ENCODE data around the gene WDR5B.
"Not testable (repeated sequence)": the region's sequence is repeated elsewhere in the genome, so short reads cannot be mapped to it uniquely, and the experiment has no call there.

The WDR5B gene

DNA sequence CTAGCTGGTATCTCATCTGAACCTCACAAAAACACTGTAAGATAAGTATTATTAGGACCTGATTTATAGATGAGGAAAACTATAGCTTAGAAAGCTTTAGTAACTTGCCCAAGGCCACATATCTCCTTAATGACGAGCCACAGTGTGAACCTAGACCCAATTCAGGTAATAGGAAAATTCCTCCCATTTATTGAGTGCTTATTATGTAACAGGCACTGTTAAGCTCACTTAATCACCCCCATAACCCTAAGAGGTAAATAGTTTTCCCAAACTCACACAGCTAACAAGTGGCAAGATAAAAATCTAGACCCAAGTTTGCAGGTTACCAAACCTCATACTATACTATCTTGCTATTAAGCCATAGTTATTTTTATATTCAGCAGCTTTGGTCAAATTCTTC lies 7.9 kb downstream of the WDR5B start:
- DNase-seq: no peak

DNA sequence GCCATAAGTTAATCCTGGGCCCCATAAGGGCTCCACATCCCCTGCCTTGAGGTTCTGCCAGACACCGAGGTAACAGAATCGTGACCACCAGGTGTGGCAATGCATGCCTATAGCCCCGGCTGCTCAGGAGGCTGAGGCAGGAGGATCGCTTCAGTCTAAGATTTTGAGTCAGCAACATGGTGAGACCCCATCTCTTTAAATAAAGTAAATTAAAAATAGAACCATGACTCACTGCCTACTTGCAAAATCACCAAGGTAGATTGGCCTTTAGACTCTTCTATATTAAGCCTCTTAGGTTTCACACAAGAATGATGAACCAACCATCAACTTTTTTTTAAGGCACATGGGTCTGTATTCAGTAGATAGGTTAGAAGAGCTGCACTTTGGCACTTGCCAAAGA lies 9.7 kb downstream of the WDR5B start:
- no peak for DNase-seq

DNA sequence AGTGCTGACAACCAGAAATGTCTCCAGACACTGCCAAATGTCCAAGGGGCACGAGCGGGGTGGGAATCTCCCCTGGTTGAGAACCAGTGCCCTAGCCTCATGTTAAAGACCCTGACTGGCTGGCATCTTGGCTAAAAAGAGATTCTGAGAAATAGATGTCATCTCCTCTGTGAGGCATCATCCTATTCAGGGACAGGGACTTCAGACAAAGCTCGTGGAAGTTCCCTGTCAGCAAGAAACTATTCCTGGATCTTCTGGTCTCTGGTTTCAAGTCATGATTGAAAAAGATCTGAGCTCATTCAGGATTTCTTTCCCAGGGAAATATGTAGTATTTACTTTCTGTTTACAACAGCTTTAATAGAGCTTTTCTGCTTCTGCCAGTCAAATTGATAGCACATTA lies 10.8 kb downstream of the WDR5B start:
- DNase-seq: no peak

DNA sequence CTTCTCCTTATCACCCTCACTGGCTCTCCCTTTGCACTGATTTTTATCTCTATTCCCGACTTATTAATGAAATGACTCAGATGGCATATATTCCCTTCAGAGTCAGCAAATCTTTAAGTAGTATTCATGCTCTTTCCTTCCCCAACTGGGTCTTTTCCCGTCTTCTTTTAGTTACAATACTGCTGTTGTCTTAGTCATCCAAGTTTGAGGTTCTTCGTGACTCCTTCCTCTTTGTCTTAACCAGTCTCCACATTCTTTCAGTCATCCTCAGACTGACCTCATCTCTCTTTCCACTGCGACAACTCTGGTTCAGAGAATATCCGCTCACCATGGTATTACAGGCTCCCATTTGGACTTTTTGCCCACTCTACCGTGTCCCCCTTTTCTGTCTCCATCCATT lies 12.4 kb downstream of the WDR5B start:
- no peak for DNase-seq

DNA sequence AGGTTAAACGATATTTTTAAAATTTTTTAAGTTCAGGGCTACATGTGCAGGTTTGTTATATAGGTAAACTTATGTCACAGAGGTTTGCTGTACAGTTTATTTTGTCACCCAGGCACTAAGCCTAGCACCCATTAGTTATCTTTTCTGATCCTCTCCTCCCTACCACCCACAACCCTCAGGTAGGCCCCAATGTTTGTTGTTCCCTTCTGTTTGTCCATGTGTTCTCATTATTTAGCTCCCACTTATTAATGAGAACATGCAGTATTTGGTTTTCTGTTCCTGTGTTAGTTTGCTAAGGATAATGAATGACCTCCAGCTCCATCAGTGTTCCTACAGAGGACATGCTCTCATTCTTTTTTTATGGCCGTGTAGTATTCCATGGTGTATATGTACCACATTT lies 16.9 kb downstream of the WDR5B start:
- no peak for DNase-seq

DNA sequence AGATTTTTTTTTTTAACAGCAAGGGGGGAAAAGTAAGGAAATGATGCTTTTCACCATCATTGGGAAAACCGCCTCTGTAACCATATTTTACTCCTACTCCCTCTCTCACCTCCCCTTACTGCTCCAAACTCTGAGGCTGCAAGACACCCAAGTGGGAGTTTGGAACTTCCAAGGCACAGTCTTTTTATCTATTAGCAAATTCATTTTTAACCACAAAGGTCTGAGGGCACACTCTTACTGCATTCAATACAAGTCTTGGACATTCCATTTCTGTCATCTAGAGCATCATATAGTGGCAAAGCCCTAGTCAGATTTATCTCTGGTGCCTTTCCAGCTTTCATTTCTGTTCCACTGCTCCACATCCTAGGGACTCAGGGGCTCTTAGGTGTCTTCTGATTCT lies 18.7 kb downstream of the WDR5B start:
- no peak for DNase-seq

DNA sequence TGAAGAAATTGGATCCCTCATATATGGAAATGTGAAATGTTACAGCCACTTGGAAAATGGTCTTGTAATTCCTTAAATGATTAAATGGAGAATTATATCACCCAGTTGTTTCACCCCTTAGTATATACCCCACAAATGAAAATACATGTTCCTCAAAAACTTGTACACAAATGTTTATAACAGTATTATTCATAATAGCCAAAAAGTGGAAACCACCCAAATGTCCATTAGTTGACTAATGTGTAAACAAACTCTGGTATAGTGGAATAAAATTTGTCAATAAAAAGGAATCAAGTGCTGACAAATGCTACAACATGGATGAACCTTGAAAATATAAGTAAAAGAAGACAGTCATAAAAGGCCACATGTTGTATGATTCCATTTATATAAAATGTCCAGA lies 19.4 kb downstream of the WDR5B start:
- DNase-seq: no peak

DNA sequence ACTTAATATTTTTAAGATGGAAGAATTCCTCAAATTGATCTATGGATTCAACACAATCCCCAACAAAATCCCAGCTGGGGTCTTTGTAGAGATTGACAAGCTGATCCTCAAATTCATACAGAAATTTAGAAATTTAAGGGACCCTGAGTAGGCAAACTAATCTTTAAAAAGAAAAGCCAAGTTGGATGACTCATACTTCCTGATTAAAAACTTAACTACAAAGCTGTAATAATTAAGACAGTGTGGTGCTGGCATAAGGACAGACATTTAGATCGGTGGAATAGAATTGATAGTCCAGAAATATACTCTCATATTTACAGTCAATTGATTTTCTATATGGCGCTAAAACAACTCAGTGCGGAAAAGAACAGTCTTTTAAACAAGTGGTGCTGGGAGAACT lies 20.3 kb downstream of the WDR5B start:
- DNase-seq: no peak

DNA sequence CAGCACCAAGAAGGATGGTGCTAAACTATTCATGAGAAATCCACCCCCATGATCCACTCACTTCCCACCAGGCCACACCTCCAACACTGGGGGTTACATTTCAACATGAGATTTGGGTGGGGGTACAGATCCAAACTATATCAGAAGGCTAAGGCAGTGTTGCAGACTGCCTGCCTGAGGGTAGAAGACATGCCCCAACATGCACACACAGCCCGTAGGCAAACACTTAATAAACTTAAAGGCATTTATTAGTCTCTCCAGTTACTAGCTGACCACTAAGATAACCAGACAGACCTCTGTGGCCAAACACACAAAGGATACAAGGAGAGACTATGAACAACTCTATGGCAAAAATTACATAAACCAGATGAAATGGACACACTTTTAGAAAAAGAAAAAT lies 21.7 kb downstream of the WDR5B start:
- no peak for DNase-seq

DNA sequence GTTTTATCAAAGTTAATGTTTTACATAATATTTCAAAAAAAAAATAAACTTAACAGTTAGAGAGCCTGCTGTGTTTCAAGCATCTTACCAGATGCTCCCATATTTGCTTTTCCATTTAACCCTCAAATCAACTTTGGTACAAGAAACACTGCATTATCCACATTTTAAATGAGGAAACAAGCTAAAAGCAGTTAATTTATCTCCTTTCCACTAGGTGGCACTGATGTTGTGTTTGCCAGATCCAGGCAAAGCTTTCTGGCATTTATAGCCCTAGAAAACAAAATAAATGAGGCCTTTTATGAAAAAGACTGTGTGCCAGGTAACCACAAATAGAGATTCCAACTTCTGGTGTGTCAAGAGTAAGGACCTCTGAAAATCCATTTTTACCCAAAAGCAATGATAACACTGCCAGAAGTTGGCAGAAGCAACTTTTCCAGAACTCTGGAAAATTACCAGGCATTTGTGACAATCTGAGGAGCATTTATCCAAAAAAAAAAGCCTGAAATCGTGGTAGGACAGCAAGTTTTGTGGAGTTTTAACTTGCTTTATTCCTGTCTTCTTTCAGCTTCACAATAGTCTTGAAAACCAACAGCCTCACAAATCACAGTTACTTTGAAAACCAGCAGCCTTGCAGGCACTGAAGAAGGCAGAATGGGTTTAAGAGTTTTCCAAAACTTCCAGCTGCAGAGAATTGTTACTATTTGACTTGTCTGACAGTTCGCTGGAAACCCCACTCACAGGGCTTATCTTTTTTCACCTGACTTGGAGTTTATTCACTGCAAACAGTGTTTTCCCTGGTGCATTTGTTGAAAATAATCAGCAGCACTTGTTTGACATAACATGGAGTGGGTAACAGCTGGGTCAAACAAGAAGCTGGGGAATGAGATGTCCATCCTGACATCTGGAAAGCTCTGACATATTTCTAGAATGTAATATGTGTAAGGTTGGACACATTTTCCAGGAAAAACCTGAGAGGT lies 22.7 kb downstream of the WDR5B start:
- DNase-seq: peak; percentile 3

DNA sequence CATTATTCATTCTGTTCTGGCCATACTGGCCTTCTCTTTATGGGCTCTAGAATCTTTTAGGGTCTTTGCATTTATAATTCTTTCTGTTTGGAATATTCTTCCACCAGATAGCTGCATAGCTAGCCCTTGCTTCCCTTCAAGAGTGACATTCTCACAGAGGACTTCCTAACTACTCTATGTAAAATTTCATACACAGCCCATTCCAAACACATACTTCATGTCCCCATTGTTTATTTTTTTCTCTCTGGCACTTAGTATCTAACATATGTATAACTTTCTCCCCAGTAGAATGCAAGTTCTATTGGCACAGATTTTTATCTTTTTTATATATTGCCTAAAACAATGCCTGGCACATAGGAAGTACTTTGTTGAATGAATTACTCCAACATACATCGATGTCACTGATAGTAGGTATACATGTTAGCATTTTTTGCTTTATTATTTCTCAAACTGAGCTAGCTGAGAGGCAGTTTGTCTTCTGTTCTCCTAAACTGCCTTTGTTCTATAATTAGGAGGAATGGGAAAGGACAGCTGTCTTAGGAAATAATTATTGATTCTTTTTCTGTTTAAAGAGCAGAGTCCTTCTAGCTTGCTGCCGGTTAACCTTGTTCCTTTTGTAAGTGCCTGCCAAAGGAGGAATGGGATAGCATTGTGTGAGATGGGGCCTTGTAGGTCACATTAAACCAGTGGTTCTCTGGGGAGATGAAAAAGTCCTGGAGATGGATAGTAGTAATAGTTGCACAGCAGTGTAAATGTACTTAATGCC lies 24.0 kb downstream of the WDR5B start:
- DNase-seq: no peak

DNA sequence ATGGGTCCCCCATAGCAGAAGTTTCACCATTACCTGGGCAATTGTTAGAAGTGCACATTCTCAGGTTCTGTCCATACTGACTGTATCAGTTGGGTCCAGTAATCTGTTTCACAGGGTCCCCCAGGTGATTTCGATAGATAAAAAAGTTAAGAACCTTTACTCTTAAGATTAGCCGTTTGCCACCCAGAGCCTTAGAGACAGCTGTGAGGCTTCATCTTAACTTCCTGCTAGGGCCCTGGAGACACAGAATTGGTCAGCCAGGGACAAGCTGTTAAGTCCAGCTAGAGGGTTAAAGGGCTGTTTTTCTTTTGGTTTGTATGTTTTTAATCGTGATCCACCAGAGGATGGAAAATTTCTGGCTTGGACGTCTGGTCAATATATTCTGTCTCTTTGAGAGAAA lies 25.2 kb downstream of the WDR5B start:
- DNase-seq: no peak

DNA sequence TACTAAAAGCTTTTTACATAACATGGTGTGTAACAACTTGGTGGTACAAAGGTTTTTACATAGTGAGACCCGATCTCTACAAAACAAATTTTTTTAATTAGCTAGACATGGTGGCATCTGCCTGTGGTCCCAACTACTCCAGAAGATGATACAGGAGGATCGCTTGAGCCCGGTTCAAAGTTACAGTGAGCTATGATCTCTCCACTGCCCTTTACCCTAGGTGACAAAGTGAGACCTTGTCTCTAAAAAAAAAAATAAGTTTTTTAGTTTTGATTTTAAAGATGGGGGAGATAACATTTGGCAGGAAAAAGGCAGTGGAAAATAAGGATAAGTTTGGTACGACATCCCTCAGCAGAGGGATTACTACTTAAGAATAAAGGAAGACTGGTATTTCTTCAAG lies 26.0 kb downstream of the WDR5B start:
- DNase-seq: no peak

DNA sequence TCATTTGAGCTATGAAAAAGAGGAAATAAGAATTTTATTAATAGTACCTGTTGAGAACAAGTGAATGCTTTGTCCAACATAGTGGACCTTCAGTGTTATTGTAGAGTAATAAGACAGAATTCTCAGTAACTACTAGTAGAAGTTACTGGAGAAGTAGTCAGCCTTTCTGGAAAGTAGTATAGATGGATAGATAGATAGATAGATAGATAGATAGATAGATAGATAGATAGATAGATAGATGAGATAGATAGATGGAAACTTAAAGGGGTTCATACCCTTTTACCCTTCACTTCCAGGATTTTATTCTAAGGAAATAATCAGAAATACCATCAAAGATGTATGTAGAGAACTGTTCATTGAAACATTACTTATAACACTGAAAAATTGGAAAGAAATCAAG lies 26.7 kb downstream of the WDR5B start:
- no peak for DNase-seq

DNA sequence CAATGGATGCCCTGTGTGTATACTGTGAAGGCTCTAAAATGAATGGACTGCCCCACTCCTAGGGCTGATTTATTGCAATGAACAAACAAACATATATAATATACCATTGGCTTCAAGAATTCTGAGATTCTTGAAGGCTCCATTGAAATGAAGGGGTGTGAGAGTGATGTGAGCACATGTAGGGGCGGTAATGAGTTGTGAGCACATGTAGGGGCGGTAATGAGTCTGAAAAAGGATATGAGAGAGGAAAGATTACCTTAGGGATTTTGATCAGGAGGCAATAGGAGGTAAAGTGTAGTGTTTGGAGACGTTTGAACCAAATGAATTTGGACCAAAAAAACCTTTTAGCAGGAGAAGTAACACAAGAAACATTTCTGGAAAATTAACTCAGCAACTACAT lies 28.2 kb downstream of the WDR5B start:
- DNase-seq: no peak

DNA sequence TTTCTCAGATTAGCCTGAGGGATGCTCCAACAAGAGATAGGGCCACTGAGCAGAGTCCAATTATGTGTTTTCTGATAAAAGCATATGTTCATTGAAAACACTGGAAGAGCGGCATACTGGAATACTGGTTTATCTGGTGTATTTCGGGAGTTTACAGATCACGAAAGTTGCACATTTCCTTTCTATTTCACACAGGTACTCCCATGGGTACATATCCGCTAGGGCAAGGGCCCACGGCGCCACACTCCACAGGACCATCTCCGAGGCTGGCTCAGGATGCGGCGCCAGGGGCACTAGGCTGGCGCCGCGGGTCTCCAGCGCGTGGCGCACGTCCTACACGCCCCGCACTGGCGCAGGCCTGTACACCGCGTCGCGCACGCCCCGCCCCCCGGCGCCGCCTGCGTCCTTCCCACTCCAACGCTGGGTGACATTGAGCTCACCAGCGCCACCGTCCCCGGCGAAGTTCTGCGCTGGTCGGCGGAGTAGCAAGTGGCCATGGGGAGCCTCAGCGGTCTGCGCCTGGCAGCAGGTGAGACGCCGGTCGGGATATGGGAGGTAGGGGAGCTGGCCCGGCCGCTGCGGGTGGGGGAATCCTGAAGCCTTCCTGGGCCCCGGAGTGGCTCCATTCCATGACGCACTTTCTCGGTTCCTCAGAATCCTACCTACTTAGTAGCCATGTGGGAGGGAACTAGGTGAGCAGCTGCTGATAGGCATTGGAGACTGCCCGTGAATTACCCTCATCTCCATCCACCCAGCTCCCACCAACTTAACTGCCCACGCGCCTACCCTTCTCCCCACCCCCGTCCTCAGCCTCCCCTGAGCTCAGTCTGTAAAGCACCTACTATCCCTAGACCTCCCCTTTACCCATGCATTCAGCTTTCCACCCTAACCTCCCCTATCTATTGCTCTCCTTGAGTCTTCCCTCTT lies 31.8 kb downstream of the WDR5B start, which contains the start of gene FAM162A:
Gene FAM162A, plus strand, starts transcription at position 412 of the 927 bp plus-strand sequence. Its CDS starts 84 bp downstream, at position 496.
- DNase-seq: peak; percentile 93

DNA sequence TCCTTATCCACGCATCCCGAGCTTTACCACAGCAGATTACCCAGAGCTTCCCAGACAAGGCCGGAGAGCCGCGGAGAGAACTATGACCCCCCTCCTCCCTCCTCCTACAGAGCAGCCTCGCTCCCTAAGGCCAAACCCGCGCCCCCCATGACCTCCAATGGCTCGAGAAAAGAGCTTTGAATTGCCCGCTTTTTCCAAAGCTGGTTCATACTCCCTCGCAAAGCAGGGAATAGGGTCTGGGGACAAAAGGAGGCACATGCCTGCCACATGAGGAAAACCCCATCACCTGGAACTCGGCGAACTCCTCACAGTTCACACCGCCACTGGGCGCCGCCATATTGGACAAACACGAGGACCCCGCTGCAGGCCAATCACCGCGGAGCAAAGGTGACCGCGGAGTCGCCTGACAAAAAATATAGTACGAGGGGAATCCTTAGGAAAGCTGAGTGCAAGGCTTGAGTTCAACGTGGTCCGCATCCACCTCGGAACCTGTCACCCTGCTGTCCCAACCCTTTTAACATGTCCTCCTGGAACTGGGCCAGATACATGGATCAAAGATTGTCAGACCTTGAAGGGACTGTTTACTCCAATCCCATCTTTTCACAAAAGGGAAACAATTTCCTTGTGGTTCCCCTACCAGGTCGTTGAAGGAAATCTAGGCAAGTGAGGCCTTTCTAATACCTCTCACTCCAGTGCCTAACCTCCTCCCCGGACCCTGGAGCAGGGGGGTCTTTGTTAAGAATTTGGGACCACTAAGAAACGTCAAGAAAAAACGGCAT lies 32.8 kb downstream of the WDR5B start, which contains the start of gene MIX23:
Gene MIX23, minus strand, starts transcription at position 344 of the 779 bp plus-strand sequence. Its CDS starts 7 bp downstream, at position 337.
- peak; percentile 85 for DNase-seq

DNA sequence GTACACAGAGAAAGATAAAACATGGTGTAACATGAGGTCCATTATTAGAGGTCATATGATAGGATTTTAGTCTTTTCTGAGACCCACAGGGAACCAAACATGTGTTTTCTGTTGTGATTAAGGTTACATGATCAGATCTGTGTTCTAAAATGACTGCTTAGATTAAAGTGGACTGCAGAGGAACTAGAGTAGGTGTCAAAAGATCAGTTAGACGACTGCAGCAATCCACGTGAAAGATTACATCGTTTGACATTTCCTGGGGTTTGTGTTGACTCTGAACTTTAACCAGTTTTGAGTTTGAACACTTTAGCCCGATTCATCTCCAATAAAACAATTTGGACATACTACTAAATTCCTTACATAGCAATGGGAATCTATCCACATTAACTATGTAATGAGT lies 37.9 kb downstream of the WDR5B start:
- no peak for DNase-seq

DNA sequence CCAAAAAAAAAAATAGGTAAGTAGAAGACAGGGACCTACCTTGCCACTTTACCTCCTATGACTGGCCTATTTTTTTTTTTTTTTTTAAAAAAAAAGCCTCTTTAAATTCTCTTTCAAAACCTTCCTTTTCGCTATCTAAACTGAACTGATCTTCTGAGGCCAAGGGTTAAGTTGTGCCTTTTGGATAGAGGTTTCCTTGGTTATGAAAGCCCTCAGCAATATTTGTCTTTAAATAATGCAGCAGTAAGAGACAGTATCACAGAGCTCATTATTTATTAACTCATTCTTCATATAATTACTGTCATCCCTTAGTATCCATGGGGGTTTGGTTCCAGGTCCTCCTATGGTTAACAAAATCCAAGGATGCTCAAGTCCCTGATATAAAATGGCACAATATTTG lies 41.8 kb downstream of the WDR5B start:
- no peak for DNase-seq

DNA sequence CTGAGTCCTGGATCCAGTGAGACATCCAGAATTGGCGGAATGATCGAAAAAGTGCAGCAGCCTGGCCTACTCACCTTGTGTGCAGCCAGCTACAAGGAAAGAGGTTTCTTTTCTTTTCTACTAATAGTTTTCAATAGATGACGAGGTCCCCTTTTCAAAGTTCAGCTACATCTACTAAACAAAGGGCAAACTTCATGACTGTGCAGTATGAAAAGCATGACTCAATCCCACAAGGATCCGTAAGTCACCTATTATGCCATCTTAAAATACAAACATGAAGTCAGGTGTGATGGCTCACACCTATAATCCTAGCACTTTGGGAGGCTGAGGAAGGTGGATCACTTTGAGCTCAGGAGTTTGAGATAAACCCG lies 49.5 kb downstream of the WDR5B start:
- DNase-seq: no peak

DNA sequence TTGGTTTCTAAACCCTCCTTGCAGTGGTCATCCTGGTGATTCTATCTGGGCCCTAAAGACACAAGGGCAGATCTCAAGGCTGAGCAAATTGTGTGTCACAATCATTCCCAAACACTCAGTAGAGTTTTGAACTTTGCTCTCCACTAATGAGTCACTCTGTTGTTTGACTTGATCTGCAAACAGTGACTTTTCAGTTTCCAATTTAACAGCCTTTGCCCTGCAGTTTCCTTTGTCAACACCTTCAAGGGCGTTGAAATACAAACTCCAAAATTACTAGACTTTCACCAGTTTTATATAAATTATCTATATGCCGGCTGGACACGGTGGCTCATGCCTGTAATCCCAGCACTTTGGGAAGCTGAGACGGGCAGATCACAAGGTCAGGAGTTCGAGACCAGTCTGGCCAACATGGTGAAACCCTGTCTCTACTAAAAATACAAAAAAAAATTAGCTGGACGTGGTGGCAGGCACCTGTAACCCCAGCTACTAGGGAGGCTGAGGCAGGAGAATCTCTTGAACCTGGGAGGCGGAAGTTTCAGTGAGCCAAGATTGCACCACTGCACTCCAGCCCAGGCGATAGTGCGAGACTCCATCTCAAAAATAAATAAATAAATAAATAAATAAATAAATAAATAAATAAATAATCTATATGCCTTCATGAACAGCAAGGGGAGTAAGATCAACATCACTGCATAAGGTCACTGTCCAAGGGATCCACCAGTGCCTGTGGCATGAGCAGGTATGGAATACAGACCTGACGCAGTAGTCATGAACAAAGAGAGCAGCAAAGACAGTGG lies 50.1 kb downstream of the WDR5B start:
- DNase-seq: not testable (repeated sequence)

All from NCI-H1092 (cell line).